ENCODE measurements around the gene SPRR2B.
"Not testable (repeated sequence)": the region's sequence is repeated elsewhere in the genome, so short reads cannot be mapped to it uniquely, and the experiment has no call there.

The SPRR2B gene

DNA sequence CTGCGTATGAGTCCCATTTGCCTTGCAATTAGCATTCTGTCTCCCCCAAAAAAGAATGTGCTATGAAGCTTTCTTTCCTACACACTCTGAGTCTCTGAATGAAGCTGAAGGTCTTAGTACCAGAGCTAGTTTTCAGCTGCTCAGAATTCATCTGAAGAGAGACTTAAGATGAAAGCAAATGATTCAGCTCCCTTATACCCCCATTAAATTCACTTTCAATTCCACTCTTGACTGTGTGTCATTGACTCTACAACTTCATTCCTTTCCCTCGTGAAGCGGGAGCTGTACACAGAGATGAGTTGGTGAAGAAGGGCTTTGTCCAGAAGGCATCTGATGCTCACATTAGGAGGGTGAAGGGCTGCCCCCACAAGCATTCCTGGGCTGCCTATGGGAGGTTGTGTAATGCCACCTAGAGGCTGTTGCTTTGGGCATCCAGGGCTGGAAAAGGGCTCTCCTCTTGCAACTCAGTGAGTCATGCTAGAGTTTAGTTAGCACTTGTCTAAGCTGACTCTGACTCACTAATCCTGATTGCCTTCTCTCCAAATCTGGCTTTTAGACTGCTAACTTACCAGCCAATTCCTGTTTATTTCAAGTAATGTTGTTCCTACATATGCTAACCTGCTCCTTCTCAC lies 38.6 kb downstream of the SPRR2B start:
- no peak for DNase-seq

GRCh38 chr1:153032073-153032472 lies 39.3 kb downstream of the SPRR2B start:
- DNase-seq = no peak

DNA sequence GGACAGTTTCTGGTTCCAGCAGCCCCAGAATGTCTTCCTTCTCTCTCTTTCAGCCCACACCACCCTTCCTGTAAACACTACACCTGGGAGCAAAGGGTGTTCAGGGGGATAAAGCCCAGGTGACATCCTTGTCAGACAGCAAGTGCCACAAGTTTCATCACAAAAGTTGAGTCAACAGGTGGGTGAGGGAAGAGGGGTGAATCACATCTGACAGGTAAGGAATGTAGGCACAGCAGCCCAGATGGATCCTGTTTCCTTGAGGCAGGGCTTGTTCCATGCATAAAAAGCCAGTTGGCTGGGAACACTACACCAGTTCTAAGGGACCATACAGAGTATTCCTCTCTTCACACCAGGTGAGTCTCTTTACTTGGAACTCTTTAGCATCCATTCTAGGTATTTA lies 40.5 kb downstream of the SPRR2B start, which contains the start of gene SPRR1B:
Gene SPRR1B (plus strand): TSS at position 309 of the 400 bp plus-strand sequence. CDS start 1,143 bp downstream, outside the sequence.
- DNase-seq = no peak

GRCh38 chr1:153028766-153029165 lies 42.6 kb downstream of the SPRR2B start:
- DNase-seq = no peak

GRCh38 chr1:153025797-153026196 lies 45.6 kb downstream of the SPRR2B start:
- no peak for DNase-seq

DNA sequence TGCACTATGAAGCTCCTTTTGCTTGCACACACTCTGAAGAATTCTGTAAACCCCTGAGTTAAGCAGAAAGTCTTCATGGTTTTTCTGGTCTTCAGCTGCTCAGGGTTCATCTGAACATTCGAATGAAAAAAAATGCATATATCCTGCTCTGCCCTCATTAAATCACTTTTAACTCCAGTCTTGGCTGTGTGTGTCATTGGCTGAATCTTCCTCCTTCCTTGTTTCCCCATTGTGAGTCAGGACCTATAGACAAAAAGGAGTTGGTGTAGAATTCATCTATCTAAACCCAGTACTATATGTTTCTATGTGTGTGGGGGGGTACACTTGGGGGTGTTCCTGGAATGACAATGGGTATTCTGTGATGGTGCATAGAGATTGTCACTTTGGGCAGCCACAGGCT lies 47.0 kb downstream of the SPRR2B start:
- no peak for DNase-seq

- no peak for DNase-seq
Measured at GRCh38 chr1:153023109-153023508, 48.3 kb downstream of the SPRR2B start.

DNA sequence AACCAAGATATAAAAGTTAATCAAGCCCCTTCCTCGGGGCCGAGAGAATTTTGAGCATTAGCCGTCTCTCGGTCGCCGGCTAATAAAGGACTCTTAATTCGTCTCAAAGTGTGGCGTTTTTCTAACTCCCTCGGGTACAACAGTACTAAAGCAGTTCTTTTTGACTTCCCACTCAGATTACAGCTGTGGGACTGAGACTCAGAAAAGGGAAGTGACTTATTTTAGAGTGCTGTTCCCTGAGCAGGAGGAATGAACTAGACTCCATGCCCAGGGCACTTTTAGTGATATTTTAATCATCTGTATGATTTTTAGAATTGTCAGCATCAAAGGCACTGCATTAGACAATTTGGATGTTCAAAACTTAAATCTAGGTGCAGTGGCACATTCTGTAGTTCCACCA lies 49.1 kb downstream of the SPRR2B start:
- not testable (repeated sequence) for DNase-seq

GRCh38 chr1:153021829-153022228 lies 49.6 kb downstream of the SPRR2B start:
- not testable (repeated sequence) for DNase-seq

Measured in stimulated activated CD8-positive, alpha-beta memory T cell treated with anti-CD3 and anti-CD28 coated beads, Interleukin-4, amount 100 ng/mL, for 48 hours (primary cell).